SKM-1 treated with dmso at 0.1 percent for 144 hours (cell line): ENCODE results near the gene SSR3.

Source experiments
- DNase-seq: peaks from one replicate; lab custom pipeline; 2025; ENCODE audit not compliant: unreplicated experiment; lab: John Stamatoyannopoulos, UW

The SSR3 gene

DNA sequence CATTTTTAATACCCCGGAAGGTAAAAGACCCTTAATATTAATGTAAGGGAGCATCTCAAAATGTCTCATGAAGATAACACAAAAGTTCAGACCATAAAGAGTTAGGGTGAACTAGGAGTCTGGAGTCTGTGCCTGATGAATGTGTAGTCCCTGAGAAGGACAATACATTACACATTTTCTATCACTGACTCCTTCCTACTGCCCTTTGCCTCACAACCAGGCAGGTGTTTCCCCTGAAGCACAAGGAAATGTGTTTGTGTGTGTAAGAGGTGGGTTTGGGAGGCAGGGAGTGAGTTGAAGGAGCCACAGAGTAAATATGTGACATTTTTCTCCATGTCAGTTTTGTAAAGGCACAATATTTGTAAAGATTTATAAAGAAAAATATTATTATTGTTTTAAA, 59.1 kb downstream of the SSR3 start:
- DNase-seq, result no peak

DNA sequence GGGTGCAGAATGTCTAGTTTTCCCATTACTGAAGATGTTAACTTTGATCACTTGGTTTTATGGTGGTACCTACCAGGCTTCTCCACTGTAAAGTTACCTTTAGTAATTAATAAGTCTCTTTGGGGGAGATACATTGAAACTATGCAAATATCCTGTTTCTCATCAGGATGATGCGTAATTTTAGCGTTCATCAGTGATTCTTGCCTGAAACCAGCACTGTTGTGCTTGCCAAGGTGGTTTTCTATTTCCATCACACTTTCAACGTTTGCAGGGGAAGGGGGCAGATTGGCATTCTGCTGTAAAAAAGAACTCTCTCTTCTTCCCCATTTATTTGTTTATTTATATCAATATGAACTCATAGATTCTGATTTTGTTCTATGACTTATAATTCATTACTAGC, 61.0 kb downstream of the SSR3 start:
- DNase-seq, result no peak

DNA sequence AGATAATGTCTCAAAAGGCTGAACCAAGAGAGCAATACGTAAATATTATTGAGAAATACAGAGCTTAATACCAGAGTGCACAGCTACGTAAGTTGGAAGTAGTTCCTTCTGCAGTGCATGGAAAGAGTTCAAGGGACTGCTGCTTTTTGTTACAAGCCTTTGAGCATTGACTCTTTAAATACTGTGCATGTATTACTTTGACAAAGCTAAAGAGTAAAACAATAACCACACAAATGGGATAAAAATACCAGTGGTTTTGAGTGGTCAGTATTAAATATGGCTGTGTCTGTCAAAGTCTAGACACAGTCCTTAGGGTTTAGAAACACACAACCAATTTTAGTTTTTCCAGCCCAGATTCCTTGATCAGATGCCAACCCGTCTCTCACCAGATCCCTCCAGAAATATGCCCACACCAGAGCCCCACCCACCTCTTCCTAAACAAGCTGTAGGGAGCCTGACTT, 62.1 kb downstream of the SSR3 start:
- no peak for DNase-seq

DNA sequence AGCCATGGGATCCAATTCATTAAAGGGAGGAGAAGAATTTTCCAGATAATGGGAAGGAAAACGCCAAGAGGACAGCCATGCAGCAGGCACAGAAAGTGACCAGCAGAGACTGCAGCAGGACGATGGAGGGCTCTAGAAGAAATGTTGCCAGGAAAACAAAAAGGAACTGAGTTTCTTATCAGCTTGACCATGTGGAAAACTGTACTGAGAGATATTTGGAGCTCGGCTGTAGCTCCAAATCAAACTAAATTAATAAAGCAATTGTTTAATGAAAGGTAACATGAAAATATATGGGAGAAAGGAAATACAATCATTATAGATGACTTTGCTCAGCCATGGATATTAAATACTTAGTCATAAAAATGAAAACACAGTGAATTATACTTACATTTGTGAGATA, 63.7 kb downstream of the SSR3 start:
- DNase-seq, result no peak
